Activated CD4-positive, CD25-positive, alpha-beta regulatory T cell treated with anti-CD3 and anti-CD28 coated beads, Interleukin-2, amount 50 U/mL, for 72 hours (primary cell): Measurements from ENCODE around the gene PRKN.
"Not testable (repeated sequence)": the region's sequence is repeated elsewhere in the genome, so short reads cannot be mapped to it uniquely, and the experiment has no call there.

Experiments
- DNase-seq: peaks from one replicate; pipeline ENCODE4 v3.0.0; 2021

Gene PRKN

GRCh38 chr6:162612613-162613012 lies 115.0 kb downstream of the PRKN start:
- DNase-seq: no peak

- DNase-seq: no peak
Measured at GRCh38 chr6:162610351-162610750, 117.2 kb downstream of the PRKN start.

- DNase-seq: no peak
Measured at GRCh38 chr6:162605881-162606280, 121.7 kb downstream of the PRKN start.

- DNase-seq: no peak
Measured at GRCh38 chr6:162603231-162604015, 124.1 kb downstream of the PRKN start.

- no peak for DNase-seq
Measured at GRCh38 chr6:162602759-162603158, 124.8 kb downstream of the PRKN start.

- DNase-seq: no peak
Measured at GRCh38 chr6:162596676-162597075, 130.9 kb downstream of the PRKN start.

- DNase-seq: no peak
Measured at GRCh38 chr6:162591517-162591916, 136.0 kb downstream of the PRKN start.

GRCh38 chr6:162581988-162582780 lies 145.4 kb downstream of the PRKN start:
- no peak for DNase-seq

GRCh38 chr6:162580619-162581018 lies 146.9 kb downstream of the PRKN start:
- no peak for DNase-seq

- DNase-seq: no peak
Measured at GRCh38 chr6:162576016-162576415, 151.6 kb downstream of the PRKN start.

GRCh38 chr6:162572240-162572639 lies 155.3 kb downstream of the PRKN start:
- DNase-seq: no peak

- no peak for DNase-seq
Measured at GRCh38 chr6:162568266-162568665, 159.3 kb downstream of the PRKN start.

- no peak for DNase-seq
Measured at GRCh38 chr6:162562041-162562440, 165.5 kb downstream of the PRKN start.

GRCh38 chr6:162560891-162561290 lies 166.7 kb downstream of the PRKN start:
- no peak for DNase-seq

GRCh38 chr6:162554531-162554930 lies 173.0 kb downstream of the PRKN start:
- DNase-seq: no peak

GRCh38 chr6:162546905-162547304 lies 180.7 kb downstream of the PRKN start:
- no peak for DNase-seq

GRCh38 chr6:162543221-162543620 lies 184.3 kb downstream of the PRKN start:
- no peak for DNase-seq

- no peak for DNase-seq
Measured at GRCh38 chr6:162541019-162541601, 186.5 kb downstream of the PRKN start.

GRCh38 chr6:162539321-162539720 lies 188.2 kb downstream of the PRKN start:
- no peak for DNase-seq

GRCh38 chr6:162538643-162539064 lies 188.9 kb downstream of the PRKN start:
- no peak for DNase-seq

GRCh38 chr6:162533009-162533400 lies 194.6 kb downstream of the PRKN start:
- DNase-seq: no peak

- DNase-seq: no peak
Measured at GRCh38 chr6:162532283-162533008, 195.1 kb downstream of the PRKN start.

- DNase-seq: not testable (repeated sequence)
Measured at GRCh38 chr6:162531391-162531790, 196.2 kb downstream of the PRKN start.
